ENCODE measurements around the gene KRTAP21-3.

- no peak for TF ChIP-seq POLR2AphosphoS5 (IDR thresholded peaks at IDR 0.05; ENCODE audit: low read length)
- TF ChIP-seq ZBTB33 (IDR thresholded peaks at IDR 0.05), result no peak
- TF ChIP-seq CTCF (IDR thresholded peaks at IDR 0.05 in 2 of 3, conservative IDR thresholded peaks at IDR 0.05 in 1 of 3; ENCODE audit: control insufficient read depth in 2 of 3, extremely low read depth in 1 of 3, insufficient read depth in 1 of 3, low read depth in 3 of 3, low read length in 3 of 3), result no peak
- TF ChIP-seq POLR2A (IDR thresholded peaks at IDR 0.05; ENCODE audit: low read depth, low read length), result no peak
- no peak for TF ChIP-seq EZH2 (IDR thresholded peaks at IDR 0.05; ENCODE audit: borderline replicate concordance, control insufficient read depth, low read depth, low read length)
- no peak for TF ChIP-seq MXI1 (IDR thresholded peaks at IDR 0.05; ENCODE audit: low read depth, low read length)
- no peak for TF ChIP-seq SP1 (IDR thresholded peaks at IDR 0.05; ENCODE audit: low read depth, low read length)
- no peak for TF ChIP-seq ZNF274 (IDR thresholded peaks at IDR 0.05; ENCODE audit: insufficient read depth, insufficient read length)
- no peak for TF ChIP-seq ATF2 (IDR thresholded peaks at IDR 0.05; ENCODE audit: low read length)
- TF ChIP-seq PAX5 (IDR thresholded peaks at IDR 0.05; ENCODE audit: borderline replicate concordance, low read depth, low read length), result no peak
- no peak for TF ChIP-seq CUX1 (IDR thresholded peaks at IDR 0.05; ENCODE audit: insufficient replicate concordance, low read depth, low read length)
- TF ChIP-seq CHD2 (IDR thresholded peaks at IDR 0.05; ENCODE audit: borderline replicate concordance, low read depth, low read length), result no peak
- no peak for TF ChIP-seq MAX (IDR thresholded peaks at IDR 0.05; ENCODE audit: low read depth, low read length)
These were observed 4.1 kb downstream of the KRTAP21-3 start for GRCh38 chr21:30714456-30714855.

Measured in GM12878 (cell line).